Fibroblast of lung (primary cell): ENCODE data around the gene CLIP4.

ENCODE experiments used
- CTCF ChIP-seq, 2 donors: IDR thresholded peaks in 1 of 2; conservative IDR thresholded peaks in 1 of 2; 1 replicate in 1 of 2; 2 replicates in 1 of 2; pipeline ENCODE4 v1.5.1; 2011 to 2012; ENCODE audit warnings: low read length in 2 of 2, control low read depth in 1 of 2, inconsistent platforms in 1 of 2, low read depth in 1 of 2, mild to moderate bottlenecking in 1 of 2
- EZH2 ChIP-seq: IDR thresholded peaks from 2 replicates; pipeline ENCODE4 v1.5.1; 2012; ENCODE audit warnings: low read length, control low read depth, mild to moderate bottlenecking; ENCODE audit errors: missing control alignments

DNA sequence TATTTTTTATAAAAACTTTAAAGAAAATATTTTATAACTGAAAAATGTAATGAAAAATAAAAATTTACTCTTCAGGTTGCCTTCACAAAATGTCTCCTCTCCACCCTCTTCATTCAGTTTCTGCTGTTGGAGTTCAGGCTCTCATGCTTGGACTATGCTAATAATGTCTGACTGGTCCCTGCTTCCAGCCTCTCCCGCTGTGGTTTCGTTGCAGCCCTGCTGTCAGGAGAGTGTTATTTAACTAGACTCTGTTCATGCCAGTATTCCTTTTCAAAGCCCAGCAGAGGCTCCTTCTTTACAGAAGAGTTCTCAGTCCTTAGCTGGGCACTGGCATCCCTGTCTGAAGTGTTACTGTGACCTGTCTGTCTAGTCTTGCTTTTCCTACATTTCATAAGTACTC, 40.4 kb downstream of the CLIP4 start:
- TF ChIP-seq CTCF (conservative IDR thresholded peaks at IDR 0.05 in 1 of 2, IDR thresholded peaks at IDR 0.05 in 1 of 2; ENCODE audit: low read depth in 1 of 2, low read length in 2 of 2) (no peak), EZH2 (no peak)
